Iris pigment epithelial cell (primary cell): Measurements from ENCODE around the gene ZNF493.

Source experiments
- DNase-seq: peaks from one replicate; pipeline ENCODE4 v3.0.0-alpha.2; 2011; ENCODE audit warnings: low read depth

ZNF493 gene

GRCh38 chr19:21463449-21464105 lies 66.6 kb downstream of the ZNF493 start:
- DNase-seq, result peak; percentile 85

- no peak for DNase-seq
Observed at GRCh38 chr19:21466627-21467026, 69.7 kb downstream of the ZNF493 start.

- no peak for DNase-seq
Observed at GRCh38 chr19:21468791-21469190, 71.9 kb downstream of the ZNF493 start.

GRCh38 chr19:21472507-21472906 lies 75.6 kb downstream of the ZNF493 start:
- DNase-seq, result no peak

DNA sequence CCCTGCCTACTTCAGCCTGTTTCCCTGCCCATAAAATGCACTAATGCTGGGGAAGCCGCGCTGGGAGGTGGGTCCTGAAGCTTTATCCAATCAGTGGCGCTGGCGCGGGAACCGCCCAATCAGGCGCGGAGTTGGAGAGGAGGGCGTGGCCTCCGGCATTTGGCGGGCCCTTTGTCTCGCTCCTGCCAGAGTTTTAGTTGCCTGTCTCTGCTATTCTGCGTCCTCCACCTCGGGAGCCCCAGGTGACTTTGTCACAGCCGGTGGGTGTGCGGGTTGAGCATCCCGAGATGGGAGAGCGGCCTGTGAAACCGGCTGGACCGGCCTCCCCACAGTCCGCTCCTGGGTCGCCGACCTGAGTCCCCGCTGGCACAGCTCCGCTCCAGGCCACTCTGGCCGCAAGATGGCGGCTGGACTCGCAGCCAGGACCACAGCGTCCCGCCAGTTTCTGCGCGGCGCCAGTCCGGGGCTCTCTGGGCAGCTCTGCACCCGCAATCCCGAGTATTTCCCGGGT lies 77.8 kb downstream of the ZNF493 start:
- DNase-seq, result peak; percentile 83
